Neural progenitor cell (in vitro differentiated cells): Measurements from ENCODE around the gene LONRF2. TPM values are rescaled to one million over a fixed set of nuclear protein-coding genes. Genes with fewer than 3 reads are reported as not detected.

Source experiments
- DNase-seq: peaks from one replicate; pipeline ENCODE4 v3.0.0-alpha.2; 2016; ENCODE audit warnings: low spot score
- H2AFZ ChIP-seq: fragments of 200-600 bp; sonication (generic); replicated peaks from 2 replicates; pipeline ENCODE4 v1.6.1; 2016; ENCODE audit warnings: antibody characterized with exemption
- H3F3A ChIP-seq: fragments of 200-600 bp; sonication (generic); 2 replicates; pipeline ENCODE4 v1.6.1; 2016; ENCODE audit warnings: antibody characterized with exemption, low read depth
- H3K27ac ChIP-seq: fragments of 200-600 bp; sonication (generic); 2 replicates; pipeline ENCODE4 v1.5.1; 2016; ENCODE audit warnings: mild to moderate bottlenecking
- H3K27me3 ChIP-seq: fragments of 200-600 bp; sonication (generic); 2 replicates; pipeline ENCODE4 v1.6.1; 2016; ENCODE audit warnings: mild to moderate bottlenecking, moderate library complexity
- H3K36me3 ChIP-seq: fragments of 200-600 bp; sonication (generic); 2 replicates; pipeline ENCODE4 v1.5.1; 2016
- H3K4me1 ChIP-seq: fragments of 200-600 bp; sonication (generic); 2 replicates; pipeline ENCODE4 v1.6.1; 2016; ENCODE audit warnings: mixed run types
- H3K4me2 ChIP-seq: fragments of 200-600 bp; sonication (generic); 2 replicates; pipeline ENCODE4 v1.6.1; 2016
- H3K4me3 ChIP-seq: fragments of 200-600 bp; sonication (generic); 2 replicates; pipeline ENCODE4 v1.5.1; 2016
- H3K79me2 ChIP-seq: fragments of 200-600 bp; sonication (generic); 2 replicates; pipeline ENCODE4 v1.6.1; 2016; ENCODE audit warnings: low read depth
- H3K9ac ChIP-seq: fragments of 200-600 bp; sonication (generic); 2 replicates; pipeline ENCODE4 v1.6.1; 2016
- H3K9me3 ChIP-seq: fragments of 200-600 bp; sonication (generic); 2 replicates; pipeline ENCODE4 v1.5.1; 2016; ENCODE audit warnings: low read depth
- H4K20me1 ChIP-seq: fragments of 200-600 bp; sonication (generic); 2 replicates; pipeline ENCODE4 v1.6.1; 2016; ENCODE audit warnings: low read depth
- H3K27ac Mint-ChIP-seq: 3 replicates; pipeline ENCODE4 v1.8.0; 2021; ENCODE audit warnings: mixed read lengths
- H3K27me3 Mint-ChIP-seq: 2 replicates; pipeline ENCODE4 v1.8.0; 2022; ENCODE audit warnings: low read depth, mild to moderate bottlenecking, inconsistent platforms, moderate library complexity, mixed read lengths; ENCODE audit not compliant: insufficient read depth
- H3K36me3 Mint-ChIP-seq: 3 replicates; pipeline ENCODE4 v1.8.0; 2021; ENCODE audit warnings: mixed read lengths
- H3K4me1 Mint-ChIP-seq: 3 replicates; pipeline ENCODE4 v1.8.0; 2021; ENCODE audit warnings: mixed read lengths
- H3K4me3 Mint-ChIP-seq: 3 replicates; pipeline ENCODE4 v1.8.0; 2021; ENCODE audit warnings: mild to moderate bottlenecking, moderate library complexity, mixed read lengths
- H3K9me3 Mint-ChIP-seq: 3 replicates; pipeline ENCODE4 v1.8.0; 2020; ENCODE audit warnings: mixed read lengths
- CTCF ChIP-seq: fragments of 200-600 bp; sonication (generic); IDR thresholded peaks from 2 replicates; pipeline ENCODE4 v1.5.1; 2017; ENCODE audit warnings: antibody characterized with exemption, mild to moderate bottlenecking
- EZH2 ChIP-seq: fragments of 200-600 bp; sonication (generic); IDR thresholded peaks from 2 replicates; pipeline ENCODE4 v1.6.1; 2017; ENCODE audit warnings: antibody characterized with exemption, mild to moderate bottlenecking, moderate library complexity
- EZH2phosphoT487 ChIP-seq: fragments of 200-600 bp; sonication (generic); IDR thresholded peaks from 2 replicates; pipeline ENCODE4 v1.6.1; 2017; ENCODE audit warnings: antibody characterized with exemption
- total RNA-seq: library from RNA; depleted of rRNA; stranded (reverse); fragments of >200 nt; gene quantifications from 2 replicates; pipeline ENCODE4 v1.2.3, GENCODE V29; 2015; ENCODE audit warnings: low replicate concordance

Gene LONRF2
- total RNA-seq, 1 donor from 2014 or later: 0.37 TPM

GRCh38 chr2:100303744-100304143, 18.6 kb downstream of the LONRF2 start:
- Histone ChIP-seq H3K4me3 (no peak overlapping the region), H2AFZ (no peak overlapping the region), H4K20me1 (no peaks in the 10 kb centered on the region), H3K9ac (no peak overlapping the region), H3K4me2 (no peak overlapping the region), H3F3A (no peaks in the 10 kb centered on the region), H3K27ac (no peak overlapping the region), H3K27me3 (no peaks in the 10 kb centered on the region), H3K4me1 (no peaks in the 10 kb centered on the region), H3K36me3 (no peaks in the 10 kb centered on the region), H3K9me3 (no peaks in the 10 kb centered on the region), H3K79me2 (no peaks in the 10 kb centered on the region)
- Mint-ChIP-seq H3K27me3 (no peaks in the 10 kb centered on the region), H3K27ac (no peak overlapping the region), H3K9me3 (peaks cover 12% of the 10 kb centered on the region), H3K36me3 (peaks cover 25% of the 10 kb centered on the region), H3K4me3 (no peak overlapping the region), H3K4me1 (peaks cover 3% of the 10 kb centered on the region)
- TF ChIP-seq EZH2phosphoT487 (no peak), EZH2 (no peak), CTCF (no peak)
- no peak for DNase-seq

- no peak overlapping the region for H2AFZ ChIP-seq
- H3K4me1 ChIP-seq: no peaks in the 10 kb centered on the region
- Mint-ChIP-seq H3K9me3 (peaks cover 12% of the 10 kb centered on the region), H3K27ac (no peak overlapping the region), H3K27me3 (no peaks in the 10 kb centered on the region), H3K4me3 (no peak overlapping the region), H3K36me3 (peaks cover 31% of the 10 kb centered on the region), H3K4me1 (peaks cover 3% of the 10 kb centered on the region)
- no peak overlapping the region for H3K9ac ChIP-seq
- H3K79me2 ChIP-seq: no peaks in the 10 kb centered on the region
- no peaks in the 10 kb centered on the region for H3K36me3 ChIP-seq
- no peaks in the 10 kb centered on the region for H3F3A ChIP-seq
- no peak overlapping the region for H3K4me3 ChIP-seq
- H4K20me1 ChIP-seq: no peaks in the 10 kb centered on the region
- H3K27me3 ChIP-seq: no peaks in the 10 kb centered on the region
- no peak for DNase-seq
- TF ChIP-seq EZH2: no peak
- no peak for TF ChIP-seq EZH2phosphoT487
- no peak for TF ChIP-seq CTCF
- no peak overlapping the region for H3K27ac ChIP-seq
- H3K4me2 ChIP-seq: no peak overlapping the region
- H3K9me3 ChIP-seq: no peaks in the 10 kb centered on the region
Observed at GRCh38 chr2:100302585-100302892, 19.8 kb downstream of the LONRF2 start.

- H3K36me3 Mint-ChIP-seq: peaks cover 31% of the 10 kb centered on the region
- no peak for DNase-seq
- Histone ChIP-seq H3K4me2 (no peak overlapping the region), H4K20me1 (no peaks in the 10 kb centered on the region), H3K9me3 (no peaks in the 10 kb centered on the region), H3K27me3 (no peaks in the 10 kb centered on the region), H3K9ac (no peak overlapping the region), H3K4me3 (no peak overlapping the region), H3K4me1 (no peaks in the 10 kb centered on the region), H3K27ac (no peak overlapping the region), H3K79me2 (no peaks in the 10 kb centered on the region), H2AFZ (no peak overlapping the region), H3F3A (no peaks in the 10 kb centered on the region), H3K36me3 (no peaks in the 10 kb centered on the region)
- TF ChIP-seq CTCF: no peak
- TF ChIP-seq EZH2phosphoT487: no peak
- TF ChIP-seq EZH2: no peak
- no peak overlapping the region for H3K27ac Mint-ChIP-seq
- no peaks in the 10 kb centered on the region for H3K27me3 Mint-ChIP-seq
- no peak overlapping the region for H3K4me3 Mint-ChIP-seq
- peaks cover 12% of the 10 kb centered on the region for H3K9me3 Mint-ChIP-seq
- H3K4me1 Mint-ChIP-seq: peaks cover 3% of the 10 kb centered on the region
Observed at GRCh38 chr2:100301881-100302584, 20.3 kb downstream of the LONRF2 start.
